Measurements from ENCODE around the gene RPL5.

RPL5 gene

GRCh38 chr1:92854101-92854785, 22.4 kb downstream of the RPL5 start:
- H3K4me3 ChIP-seq (ENCODE audit: low read depth, low read length): no peak overlapping the region
- DNase-seq (ENCODE audit: low read depth, low spot score): no peak
- POLR2A ChIA-PET: no interaction called here
- no peak for TF ChIP-seq CTCF (IDR thresholded peaks at IDR 0.05; ENCODE audit: insufficient read depth, low read length, missing control alignments)
- CTCF ChIA-PET: interaction anchor here (0.7 to 13.5 kb wide), 13 partner anchors 12 to 208 kb away, joined by 3 to 493 read pairs (median 4); partner anchors contain the start of genes DIPK1A and RPL5

- POLR2A ChIA-PET: no interaction called here
- DNase-seq (ENCODE audit: low read depth, low spot score): no peak
- no peak for TF ChIP-seq CTCF (IDR thresholded peaks at IDR 0.05; ENCODE audit: insufficient read depth, low read length, missing control alignments)
- no peak overlapping the region for H3K4me3 ChIP-seq (ENCODE audit: low read depth, low read length)
- CTCF ChIA-PET: interaction anchor here (0.7 to 13.5 kb wide), 13 partner anchors 13 to 207 kb away, joined by 3 to 493 read pairs (median 5); partner anchors contain the start of genes DIPK1A and RPL5
These were observed 23.4 kb downstream of the RPL5 start for GRCh38 chr1:92855236-92855635.

- DNase-seq (ENCODE audit: low read depth, low spot score): no peak
- ChIA-PET POLR2A (interaction anchor here (0.6 kb wide), 1 partner anchor 18 kb away, joined by 3 read pairs; no protein-coding TSS in a partner anchor), CTCF (interaction anchor here (0.6 to 13.5 kb wide), 32 partner anchors 8 to 205 kb away, joined by 3 to 493 read pairs (median 14); partner anchors contain the start of genes DIPK1A and RPL5)
- no peak overlapping the region for H3K4me3 ChIP-seq (ENCODE audit: low read depth, low read length)
- TF ChIP-seq CTCF (IDR thresholded peaks at IDR 0.05; ENCODE audit: insufficient read depth, low read length, missing control alignments): no peak
These were observed 26.0 kb downstream of the RPL5 start for GRCh38 chr1:92857817-92858216.

GRCh38 chr1:92858564-92859399, 26.9 kb downstream of the RPL5 start:
- ChIA-PET POLR2A (no interaction called here), CTCF (interaction anchor here (0.6 to 13.5 kb wide), 66 partner anchors 9 to 1021 kb away, joined by 3 to 493 read pairs (median 4); partner anchors contain the start of genes DIPK1A and RPL5)
- no peak overlapping the region for H3K4me3 ChIP-seq (ENCODE audit: low read depth, low read length)
- TF ChIP-seq CTCF (IDR thresholded peaks at IDR 0.05; ENCODE audit: insufficient read depth, low read length, missing control alignments): peak; percentile 74
- peak; percentile 53 for DNase-seq (ENCODE audit: low read depth, low spot score)

GRCh38 chr1:92859400-92860039, 27.7 kb downstream of the RPL5 start:
- H3K4me3 ChIP-seq (ENCODE audit: low read depth, low read length): no peak overlapping the region
- ChIA-PET CTCF (interaction anchor here (0.6 to 13.5 kb wide), 58 partner anchors 9 to 1020 kb away, joined by 3 to 493 read pairs (median 5); partner anchors contain the start of genes DIPK1A and RPL5), POLR2A (no interaction called here)
- TF ChIP-seq CTCF (IDR thresholded peaks at IDR 0.05; ENCODE audit: insufficient read depth, low read length, missing control alignments): no peak
- no peak for DNase-seq (ENCODE audit: low read depth, low spot score)
